ENCODE measurements around the gene CLIP2.

DNA sequence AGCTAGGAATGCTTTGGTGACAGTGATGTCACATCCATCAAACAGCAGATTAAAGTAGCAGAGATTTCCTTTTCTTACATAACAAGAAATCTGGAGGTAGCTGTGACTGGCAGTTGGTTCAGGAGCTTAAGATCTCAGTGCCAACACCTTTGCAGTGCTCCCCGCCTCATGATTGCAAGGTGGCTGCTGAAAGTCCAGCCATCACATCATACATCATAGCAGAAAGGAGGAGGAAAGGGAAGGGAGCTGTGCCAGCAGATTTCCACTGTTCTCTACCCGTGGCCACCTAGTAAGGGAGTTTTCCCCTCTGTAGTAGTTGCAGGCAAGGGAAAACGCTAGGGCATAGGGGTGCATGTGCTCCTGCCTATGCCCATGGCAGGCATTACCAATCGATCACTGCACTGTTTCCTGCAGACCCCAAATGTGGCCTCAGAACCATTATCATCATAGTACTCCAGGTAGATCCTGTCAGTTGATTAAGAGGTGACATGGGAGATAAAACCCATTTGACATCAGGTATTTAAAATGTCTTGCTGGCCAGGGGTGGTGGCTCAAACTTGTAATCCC, 106.6 kb downstream of the CLIP2 start:
- TF ChIP-seq ZFP3 (CRISPR knock-in tag; IDR thresholded peaks at IDR 0.05) (no peak), ZC3H10 (CRISPR knock-in tag; IDR thresholded peaks at IDR 0.05) (no peak), RARB (CRISPR knock-in tag; IDR thresholded peaks at IDR 0.05) (no peak), ARNTL (CRISPR knock-in tag; IDR thresholded peaks at IDR 0.05; ENCODE audit: borderline replicate concordance, low read depth) (no peak), OSR1 (CRISPR knock-in tag; IDR thresholded peaks at IDR 0.05) (no peak), ZFP30 (CRISPR knock-in tag; IDR thresholded peaks at IDR 0.05) (no peak), GLIS3 (CRISPR knock-in tag; IDR thresholded peaks at IDR 0.05) (no peak)
- TF ChIP-seq, protein P1, sequence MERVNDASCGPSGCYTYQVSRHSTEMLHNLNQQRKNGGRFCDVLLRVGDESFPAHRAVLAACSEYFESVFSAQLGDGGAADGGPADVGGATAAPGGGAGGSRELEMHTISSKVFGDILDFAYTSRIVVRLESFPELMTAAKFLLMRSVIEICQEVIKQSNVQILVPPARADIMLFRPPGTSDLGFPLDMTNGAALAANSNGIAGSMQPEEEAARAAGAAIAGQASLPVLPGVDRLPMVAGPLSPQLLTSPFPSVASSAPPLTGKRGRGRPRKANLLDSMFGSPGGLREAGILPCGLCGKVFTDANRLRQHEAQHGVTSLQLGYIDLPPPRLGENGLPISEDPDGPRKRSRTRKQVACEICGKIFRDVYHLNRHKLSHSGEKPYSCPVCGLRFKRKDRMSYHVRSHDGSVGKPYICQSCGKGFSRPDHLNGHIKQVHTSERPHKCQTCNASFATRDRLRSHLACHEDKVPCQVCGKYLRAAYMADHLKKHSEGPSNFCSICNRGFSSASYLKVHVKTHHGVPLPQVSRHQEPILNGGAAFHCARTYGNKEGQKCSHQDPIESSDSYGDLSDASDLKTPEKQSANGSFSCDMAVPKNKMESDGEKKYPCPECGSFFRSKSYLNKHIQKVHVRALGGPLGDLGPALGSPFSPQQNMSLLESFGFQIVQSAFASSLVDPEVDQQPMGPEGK (CRISPR knock-in tag; IDR thresholded peaks at IDR 0.05; ENCODE audit: borderline replicate concordance) = no peak
- TF ChIP-seq, protein P2, sequence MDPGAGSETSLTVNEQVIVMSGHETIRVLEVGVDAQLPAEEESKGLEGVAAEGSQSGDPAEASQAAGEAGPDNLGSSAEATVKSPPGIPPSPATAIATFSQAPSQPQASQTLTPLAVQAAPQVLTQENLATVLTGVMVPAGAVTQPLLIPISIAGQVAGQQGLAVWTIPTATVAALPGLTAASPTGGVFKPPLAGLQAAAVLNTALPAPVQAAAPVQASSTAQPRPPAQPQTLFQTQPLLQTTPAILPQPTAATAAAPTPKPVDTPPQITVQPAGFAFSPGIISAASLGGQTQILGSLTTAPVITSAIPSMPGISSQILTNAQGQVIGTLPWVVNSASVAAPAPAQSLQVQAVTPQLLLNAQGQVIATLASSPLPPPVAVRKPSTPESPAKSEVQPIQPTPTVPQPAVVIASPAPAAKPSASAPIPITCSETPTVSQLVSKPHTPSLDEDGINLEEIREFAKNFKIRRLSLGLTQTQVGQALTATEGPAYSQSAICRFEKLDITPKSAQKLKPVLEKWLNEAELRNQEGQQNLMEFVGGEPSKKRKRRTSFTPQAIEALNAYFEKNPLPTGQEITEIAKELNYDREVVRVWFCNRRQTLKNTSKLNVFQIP (CRISPR knock-in tag; IDR thresholded peaks at IDR 0.05; ENCODE audit: borderline replicate concordance, low read depth) = no peak
- TF ChIP-seq, protein P3, sequence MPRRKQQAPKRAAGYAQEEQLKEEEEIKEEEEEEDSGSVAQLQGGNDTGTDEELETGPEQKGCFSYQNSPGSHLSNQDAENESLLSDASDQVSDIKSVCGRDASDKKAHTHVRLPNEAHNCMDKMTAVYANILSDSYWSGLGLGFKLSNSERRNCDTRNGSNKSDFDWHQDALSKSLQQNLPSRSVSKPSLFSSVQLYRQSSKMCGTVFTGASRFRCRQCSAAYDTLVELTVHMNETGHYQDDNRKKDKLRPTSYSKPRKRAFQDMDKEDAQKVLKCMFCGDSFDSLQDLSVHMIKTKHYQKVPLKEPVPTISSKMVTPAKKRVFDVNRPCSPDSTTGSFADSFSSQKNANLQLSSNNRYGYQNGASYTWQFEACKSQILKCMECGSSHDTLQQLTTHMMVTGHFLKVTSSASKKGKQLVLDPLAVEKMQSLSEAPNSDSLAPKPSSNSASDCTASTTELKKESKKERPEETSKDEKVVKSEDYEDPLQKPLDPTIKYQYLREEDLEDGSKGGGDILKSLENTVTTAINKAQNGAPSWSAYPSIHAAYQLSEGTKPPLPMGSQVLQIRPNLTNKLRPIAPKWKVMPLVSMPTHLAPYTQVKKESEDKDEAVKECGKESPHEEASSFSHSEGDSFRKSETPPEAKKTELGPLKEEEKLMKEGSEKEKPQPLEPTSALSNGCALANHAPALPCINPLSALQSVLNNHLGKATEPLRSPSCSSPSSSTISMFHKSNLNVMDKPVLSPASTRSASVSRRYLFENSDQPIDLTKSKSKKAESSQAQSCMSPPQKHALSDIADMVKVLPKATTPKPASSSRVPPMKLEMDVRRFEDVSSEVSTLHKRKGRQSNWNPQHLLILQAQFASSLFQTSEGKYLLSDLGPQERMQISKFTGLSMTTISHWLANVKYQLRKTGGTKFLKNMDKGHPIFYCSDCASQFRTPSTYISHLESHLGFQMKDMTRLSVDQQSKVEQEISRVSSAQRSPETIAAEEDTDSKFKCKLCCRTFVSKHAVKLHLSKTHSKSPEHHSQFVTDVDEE (CRISPR knock-in tag; IDR thresholded peaks at IDR 0.05) = no peak

Data from SK-N-SH treated with all-trans-retinoic acid at 6 μM for 48 hours (cell line).